ENCODE measurements around the gene LGALS3BP.
A peak's percentile ranks its signal among the peaks of the same experiment; 100 is the strongest.

Gene LGALS3BP

GRCh38 chr17:78937561-78937960 lies 42.2 kb downstream of the LGALS3BP start:
- DNase-seq (ENCODE audit: low read depth) = no peak

- no peak for DNase-seq (ENCODE audit: low read depth)
These were observed 44.1 kb downstream of the LGALS3BP start for GRCh38 chr17:78935419-78936323.

DNA sequence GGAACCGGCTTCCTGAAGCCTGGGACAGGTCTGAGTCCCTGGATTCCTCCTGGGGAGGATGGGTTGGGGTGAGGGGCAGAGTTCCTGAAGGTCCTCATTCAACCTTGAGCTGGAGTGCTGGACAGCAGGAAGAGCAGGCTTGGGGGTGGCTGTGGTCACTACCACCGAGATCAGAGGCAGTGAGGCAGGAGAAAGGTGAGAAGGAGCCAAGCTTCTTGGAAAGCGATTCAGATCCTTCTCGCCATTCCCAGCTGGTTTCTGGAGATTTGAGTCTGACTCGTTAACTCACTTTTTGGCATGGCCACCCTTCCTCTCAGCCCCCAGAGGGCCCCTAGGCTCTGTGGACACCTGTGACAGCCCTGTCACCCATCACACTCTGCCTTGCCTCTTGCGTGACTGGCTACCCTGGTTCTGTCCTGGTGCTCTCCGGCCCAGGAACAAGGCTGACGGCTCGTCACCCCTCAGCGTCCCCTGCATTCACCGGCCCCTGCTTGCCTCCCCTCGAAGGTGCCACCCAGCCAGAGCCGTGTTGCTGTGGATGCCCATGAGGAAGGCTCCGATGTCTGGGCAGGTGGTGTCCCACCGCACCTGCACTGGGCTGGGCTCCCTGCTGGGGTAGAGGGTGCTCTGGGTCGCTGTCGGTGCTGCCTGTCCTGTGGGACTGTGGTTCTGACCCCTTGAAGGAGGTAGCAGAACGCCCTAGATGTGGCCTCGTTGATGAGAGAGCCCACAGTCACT lies 44.9 kb downstream of the LGALS3BP start:
- DNase-seq (ENCODE audit: low read depth) = no peak

GRCh38 chr17:78933959-78934568 lies 45.7 kb downstream of the LGALS3BP start:
- DNase-seq (ENCODE audit: low read depth) = no peak

DNA sequence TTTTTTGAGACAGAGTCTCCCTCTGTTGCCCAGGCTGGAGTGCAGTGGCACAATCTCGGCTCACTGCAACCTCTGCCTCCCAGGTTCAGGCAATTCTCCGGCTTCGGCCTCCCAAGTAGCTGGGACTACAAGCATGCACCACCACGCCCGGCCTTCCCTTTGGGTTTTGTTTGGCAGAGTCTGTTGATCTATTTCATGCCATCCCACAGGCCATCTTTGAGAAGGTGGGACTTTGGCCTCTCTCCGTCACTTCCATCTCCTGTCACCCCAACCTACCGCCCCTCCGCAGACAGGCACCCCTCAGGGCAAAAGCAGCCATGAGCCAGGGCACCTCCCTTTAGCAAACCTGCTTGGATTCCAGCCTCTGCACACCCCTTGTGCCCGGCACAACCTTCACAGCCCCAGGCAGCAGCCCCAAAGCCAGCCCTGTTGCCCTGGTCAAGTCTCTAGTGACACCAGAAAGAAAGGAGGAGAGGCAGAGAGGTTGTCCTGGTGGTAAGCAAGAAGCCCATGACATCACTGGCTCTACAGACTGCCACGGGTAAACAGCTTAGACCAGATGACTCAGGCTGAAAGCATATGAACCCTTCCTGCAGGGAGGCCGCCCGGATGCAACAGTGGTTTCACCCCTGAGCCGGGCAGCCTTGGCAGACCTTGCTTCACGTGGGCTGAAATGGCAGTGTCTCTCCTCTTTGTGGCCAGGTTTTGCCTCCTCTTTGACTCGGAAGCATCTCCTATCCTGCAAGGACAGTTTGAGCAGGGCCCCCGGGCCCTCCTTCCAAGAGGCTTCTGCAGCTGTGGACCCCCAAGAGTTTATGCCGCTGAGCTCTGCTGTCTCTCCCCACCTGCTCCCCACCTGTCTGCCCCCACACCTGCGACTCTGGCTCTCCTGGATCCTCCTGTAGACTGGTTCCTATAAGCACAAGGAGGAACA lies 46.4 kb downstream of the LGALS3BP start:
- DNase-seq (ENCODE audit: low read depth) = peak; percentile 31

GRCh38 chr17:78929908-78930775 lies 49.6 kb downstream of the LGALS3BP start:
- DNase-seq (ENCODE audit: low read depth) = no peak

- DNase-seq (ENCODE audit: low read depth) = no peak
These were observed 53.8 kb downstream of the LGALS3BP start for GRCh38 chr17:78925662-78926555.

GRCh38 chr17:78925234-78925633 lies 54.5 kb downstream of the LGALS3BP start, which contains the start of gene TIMP2:
TSS of gene TIMP2 (minus strand) at chr17:78925387. CDS start at chr17:78925088, 299 bp downstream.
- DNase-seq (ENCODE audit: low read depth) = peak; percentile 56

DNA sequence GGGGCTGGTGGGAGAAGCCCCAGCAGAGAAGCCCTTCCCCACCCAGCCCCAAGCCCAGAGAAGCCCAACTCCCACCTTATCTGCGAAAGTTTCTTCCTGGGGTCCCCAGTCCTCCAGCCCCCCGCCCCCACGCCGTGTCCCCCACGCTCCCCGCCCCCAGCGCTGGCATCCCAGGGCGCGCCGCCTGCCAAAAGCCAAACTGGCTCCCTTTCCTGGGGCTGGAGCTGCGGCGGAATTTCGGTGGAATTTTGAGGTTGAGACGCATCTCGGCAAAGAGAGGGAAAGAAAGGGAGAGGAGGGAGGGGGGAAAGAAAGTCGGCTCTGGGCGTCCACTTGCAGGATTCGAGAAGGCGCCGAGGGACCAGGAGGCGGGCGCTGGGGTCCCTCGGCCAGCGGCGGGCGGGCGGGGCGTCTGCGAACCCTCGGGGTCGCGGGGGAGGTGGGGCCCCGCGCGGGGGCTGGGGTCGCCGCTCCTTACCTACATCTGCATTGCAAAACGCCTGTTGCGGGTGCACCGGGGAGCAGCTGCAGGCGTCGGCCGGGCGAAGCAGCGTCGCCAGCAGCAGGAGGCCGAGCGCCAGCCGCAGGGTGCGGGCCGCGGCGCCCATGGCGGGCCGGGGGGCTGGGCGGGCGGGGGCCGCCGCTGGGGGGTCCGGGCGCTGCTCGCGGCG lies 55.1 kb downstream of the LGALS3BP start:
- no peak for DNase-seq (ENCODE audit: low read depth)

DNA sequence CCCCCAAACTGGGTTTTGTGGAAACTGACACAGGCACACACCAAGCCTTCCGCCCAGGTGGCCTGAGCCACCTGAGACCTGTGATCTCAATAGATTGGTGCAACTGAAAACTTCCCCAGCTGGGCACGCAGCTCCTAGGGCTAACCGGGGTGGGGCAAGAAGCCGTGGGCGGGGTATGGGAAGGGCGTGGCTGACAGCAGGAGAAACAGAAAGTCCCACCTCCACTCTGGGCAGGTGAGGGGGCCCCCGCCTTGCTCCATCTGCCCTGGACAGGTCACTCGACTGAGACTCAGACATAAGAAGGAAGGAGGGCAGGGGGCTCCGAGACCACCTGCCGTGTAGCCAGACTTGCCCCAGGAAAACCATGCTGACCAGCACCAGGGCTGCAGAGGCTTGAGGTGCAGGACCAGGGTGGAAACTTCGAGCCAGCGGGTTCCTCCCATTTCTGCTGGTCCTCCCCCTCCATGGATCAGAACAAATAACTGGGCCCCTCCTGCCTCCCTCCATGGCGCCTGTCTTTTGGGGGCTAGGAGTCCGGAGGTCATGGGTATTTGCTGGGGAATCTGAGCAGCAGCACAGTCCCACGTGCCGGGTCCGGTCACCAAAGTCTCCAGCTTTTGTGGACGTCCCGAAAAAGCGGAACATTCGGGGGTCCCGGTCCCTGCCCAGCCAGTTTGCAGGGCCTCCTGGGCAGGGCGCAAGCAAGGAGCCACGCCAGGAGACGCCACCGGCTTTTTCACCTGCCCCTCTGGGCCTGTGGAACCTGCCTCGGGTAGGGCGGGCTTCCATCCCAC lies 55.9 kb downstream of the LGALS3BP start:
- peak; percentile 31 for DNase-seq (ENCODE audit: low read depth)

DNA sequence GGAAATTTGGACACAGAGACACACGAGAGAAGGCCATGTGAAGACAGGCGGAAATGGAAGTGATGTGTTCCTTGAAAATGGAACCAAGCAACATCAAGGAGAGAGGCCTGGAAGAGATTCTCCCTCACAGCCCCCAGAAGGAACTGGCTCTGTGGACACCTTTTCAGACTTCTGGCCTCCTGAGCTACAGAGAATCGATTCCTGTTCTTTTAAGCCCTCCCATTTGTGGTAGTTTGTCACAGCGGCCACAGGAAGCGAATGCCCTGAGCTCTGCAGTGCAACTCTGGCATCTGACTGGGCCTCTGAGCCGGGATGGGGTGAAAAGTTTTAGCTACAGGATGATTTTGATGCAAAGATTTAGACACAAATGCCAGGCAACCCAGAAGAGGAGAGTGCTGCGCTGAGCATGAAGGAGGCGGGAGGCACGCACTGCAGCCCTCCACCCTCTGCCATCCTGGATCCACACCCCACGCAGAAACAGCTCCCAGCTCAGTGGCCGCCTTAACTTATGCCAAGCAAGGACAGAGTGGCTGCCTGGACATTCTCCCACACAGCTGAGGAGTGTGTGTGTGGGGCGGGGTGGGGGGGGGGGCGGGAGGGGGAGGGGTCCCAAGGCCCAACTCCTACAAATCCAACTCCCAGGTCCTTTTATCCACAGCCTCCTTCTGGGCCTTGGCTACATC lies 56.8 kb downstream of the LGALS3BP start:
- no peak for DNase-seq (ENCODE audit: low read depth)

DNA sequence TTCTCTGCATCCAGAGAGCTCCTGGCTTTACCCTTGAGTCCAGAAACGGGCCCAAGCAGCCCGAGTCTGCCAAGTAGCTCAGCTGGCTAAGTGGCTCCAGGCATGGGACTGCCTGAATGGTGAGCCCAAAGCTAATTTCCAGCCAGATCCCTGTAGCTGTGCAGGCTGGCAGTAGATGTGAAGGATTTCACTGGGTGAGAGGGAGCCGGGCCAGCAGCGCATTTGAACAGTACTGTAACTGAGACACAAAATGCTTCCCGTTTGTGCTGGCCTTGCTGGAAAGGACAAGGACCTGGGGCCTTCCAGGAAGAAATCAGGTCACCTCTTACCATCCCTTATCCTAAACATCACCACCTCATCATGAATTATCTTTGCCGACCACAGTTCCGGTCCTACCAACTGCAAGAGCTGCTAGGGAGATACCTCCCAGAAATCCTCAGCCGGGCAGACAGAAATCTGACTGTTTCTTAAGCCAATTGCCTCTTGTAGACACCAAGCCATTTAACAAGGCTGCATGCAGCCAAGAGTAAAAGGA lies 58.2 kb downstream of the LGALS3BP start:
- DNase-seq (ENCODE audit: low read depth) = no peak
